ENCODE measurements around the gene CCDC59.
"Not testable (repeated sequence)": the region's sequence is repeated elsewhere in the genome, so short reads cannot be mapped to it uniquely, and the experiment has no call there.

The CCDC59 gene

GRCh38 chr12:82358200-82359114 is at the start of gene CCDC59, which contains the start of gene METTL25:
CCDC59 (minus strand) TSS chr12:82358387; CDS start chr12:82358376, 11 bp downstream.
METTL25 (plus strand) TSS chr12:82358529; CDS start chr12:82358566, 37 bp downstream.
- in situ Hi-C loops (cut with HindIII; ENCODE audit: low sequenced_read_pairs) = no loop called here

DNA sequence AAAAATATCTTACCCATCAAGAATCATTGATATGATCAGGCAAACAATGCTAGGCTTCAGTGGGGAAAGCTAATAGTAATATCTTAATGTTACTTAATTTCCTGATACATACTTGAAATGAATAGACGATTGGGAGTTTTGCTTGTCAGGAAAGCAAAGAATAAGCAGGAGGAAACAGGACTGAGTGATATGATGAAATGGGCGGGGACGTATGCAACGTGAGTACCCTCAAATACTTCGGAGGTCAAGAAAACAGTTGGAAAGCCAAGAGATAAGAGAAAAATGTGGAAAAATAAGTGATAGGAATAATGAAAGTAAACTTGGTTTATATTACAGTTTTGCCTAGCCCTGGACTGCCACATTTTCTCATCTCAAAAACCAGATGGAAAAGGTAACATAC is 49.3 kb upstream of the CCDC59 start:
- in situ Hi-C loops (cut with HindIII; ENCODE audit: low sequenced_read_pairs) = no loop called here

- in situ Hi-C loops (cut with HindIII; ENCODE audit: low sequenced_read_pairs) = no loop called here
These were observed 48.5 kb upstream of the CCDC59 start for GRCh38 chr12:82406651-82407050.

GRCh38 chr12:82400819-82401218 is 42.6 kb upstream of the CCDC59 start:
- in situ Hi-C loops (cut with HindIII; ENCODE audit: low sequenced_read_pairs) = no loop called here

DNA sequence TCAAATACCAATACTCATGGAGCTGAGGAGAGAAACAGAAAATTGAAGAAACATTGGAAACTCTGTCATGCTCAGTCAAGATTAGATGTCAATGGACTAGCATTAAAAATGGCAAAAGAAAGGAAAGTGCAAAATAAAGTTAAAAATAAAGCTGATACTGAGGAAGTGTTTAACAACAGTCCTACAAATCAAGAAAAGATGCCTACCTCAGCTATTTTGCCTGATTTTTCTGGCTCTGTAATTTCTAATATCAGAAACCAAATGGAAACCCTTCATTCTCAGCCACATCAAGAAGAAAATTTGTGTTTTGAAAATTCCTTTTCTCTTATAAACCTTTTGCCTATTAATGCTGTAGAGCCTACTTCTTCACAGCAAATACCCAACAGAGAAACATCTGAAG is 40.7 kb upstream of the CCDC59 start:
- in situ Hi-C loops (cut with HindIII; ENCODE audit: low sequenced_read_pairs) = no loop called here

DNA sequence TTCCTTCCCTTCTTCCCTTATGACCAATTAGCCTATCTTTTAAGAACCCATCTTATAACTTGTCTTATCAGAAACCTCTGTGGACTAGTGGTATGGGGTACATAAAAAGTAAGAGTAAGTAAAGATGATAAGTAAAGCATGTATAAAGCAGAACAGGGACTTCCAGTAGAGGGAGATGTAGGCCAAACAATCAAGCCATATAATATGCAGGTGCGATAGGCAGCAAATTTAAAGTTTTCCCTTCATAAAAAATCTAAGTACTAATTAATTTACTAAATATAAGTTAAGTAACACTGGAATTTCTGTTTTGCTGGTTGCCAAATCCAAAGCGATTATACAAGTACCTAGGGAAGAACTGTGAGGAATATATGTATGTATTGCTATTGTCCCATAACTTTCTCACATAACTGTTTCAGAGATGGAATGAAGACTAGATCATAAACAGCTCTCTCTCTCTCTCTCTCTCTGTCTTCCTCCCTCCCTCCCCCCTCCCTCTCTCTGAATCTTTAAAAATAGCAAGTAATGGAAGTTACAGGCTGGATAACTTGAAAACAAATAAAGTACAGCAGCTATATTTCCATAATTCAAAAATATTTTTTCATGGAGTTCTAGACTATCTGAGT is 25.9 kb upstream of the CCDC59 start:
- in situ Hi-C loops (cut with HindIII; ENCODE audit: low sequenced_read_pairs) = no loop called here

- in situ Hi-C loops (cut with HindIII; ENCODE audit: low sequenced_read_pairs) = no loop called here
These were observed 20.8 kb upstream of the CCDC59 start for GRCh38 chr12:82378997-82379396.

DNA sequence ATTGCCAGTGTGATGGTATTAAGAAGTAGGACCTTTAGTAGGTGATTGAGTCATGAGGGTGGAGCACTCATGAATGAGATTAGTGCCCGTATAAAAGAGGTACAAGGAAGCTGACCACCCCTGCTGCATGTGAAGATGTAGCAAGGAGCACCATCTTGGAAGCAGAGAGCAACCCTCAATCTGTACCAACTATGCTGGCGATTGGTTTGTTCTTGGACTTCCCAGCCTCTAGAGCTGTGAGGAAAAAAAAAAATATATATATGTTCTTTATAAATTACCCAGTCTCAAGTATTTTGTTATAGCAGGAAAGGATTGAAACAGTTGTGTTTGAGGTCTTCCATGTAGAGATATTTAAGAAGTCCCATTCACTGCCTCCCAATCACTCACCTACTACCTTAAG is 17.0 kb upstream of the CCDC59 start:
- in situ Hi-C loops (cut with HindIII; ENCODE audit: low sequenced_read_pairs) = no loop called here

DNA sequence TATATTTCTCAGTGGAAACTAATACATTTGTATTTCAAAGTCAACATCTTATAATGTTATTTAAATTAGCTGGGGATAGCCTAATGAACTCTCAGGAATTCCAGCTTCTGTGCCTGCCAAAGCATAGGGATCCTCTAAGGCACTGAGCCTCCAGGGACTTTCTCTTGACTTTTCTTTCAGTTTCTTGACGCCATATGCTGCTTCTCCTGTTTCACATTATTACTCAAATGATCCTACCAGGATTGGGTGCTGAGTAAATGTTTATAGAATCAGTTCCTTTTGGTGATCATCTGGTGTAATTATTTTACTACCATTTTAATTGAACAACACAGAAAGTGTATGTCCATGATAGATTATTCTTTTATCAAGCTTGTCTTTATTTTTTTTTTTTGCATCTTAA is 8.0 kb upstream of the CCDC59 start:
- in situ Hi-C loops (cut with HindIII; ENCODE audit: low sequenced_read_pairs) = no loop called here

- in situ Hi-C loops (cut with HindIII; ENCODE audit: low sequenced_read_pairs) = no loop called here
These were observed 5.8 kb upstream of the CCDC59 start for GRCh38 chr12:82363990-82364389.

- in situ Hi-C loops (cut with HindIII; ENCODE audit: low sequenced_read_pairs) = no loop called here
These were observed 3.3 kb upstream of the CCDC59 start for GRCh38 chr12:82361461-82361915.

GRCh38 chr12:82360834-82361233 is 2.6 kb upstream of the CCDC59 start:
- in situ Hi-C loops (cut with HindIII; ENCODE audit: low sequenced_read_pairs) = not testable (repeated sequence)

GRCh38 chr12:82359115-82359478 is 910 bp upstream of the CCDC59 start:
- in situ Hi-C loops (cut with HindIII; ENCODE audit: low sequenced_read_pairs) = no loop called here

DNA sequence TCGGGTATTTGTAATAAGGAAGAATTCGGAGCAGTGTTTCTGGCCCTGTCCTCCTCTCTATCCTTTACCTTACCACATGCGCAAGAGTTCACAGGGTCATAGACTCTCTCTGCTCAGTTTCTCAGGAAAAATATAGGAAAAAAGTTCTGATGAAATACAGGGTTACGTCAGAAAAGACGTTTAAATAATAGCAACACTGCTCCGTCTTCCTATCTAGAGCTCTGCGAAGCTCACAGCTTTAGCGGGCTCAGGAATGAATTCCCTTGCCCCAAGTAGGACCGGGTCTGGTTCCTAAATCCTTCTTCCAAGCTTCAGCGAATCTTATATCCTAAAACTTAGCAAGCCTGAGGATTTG is 365 bp downstream of the CCDC59 start:
- in situ Hi-C loops (cut with HindIII; ENCODE audit: low sequenced_read_pairs) = no loop called here

DNA sequence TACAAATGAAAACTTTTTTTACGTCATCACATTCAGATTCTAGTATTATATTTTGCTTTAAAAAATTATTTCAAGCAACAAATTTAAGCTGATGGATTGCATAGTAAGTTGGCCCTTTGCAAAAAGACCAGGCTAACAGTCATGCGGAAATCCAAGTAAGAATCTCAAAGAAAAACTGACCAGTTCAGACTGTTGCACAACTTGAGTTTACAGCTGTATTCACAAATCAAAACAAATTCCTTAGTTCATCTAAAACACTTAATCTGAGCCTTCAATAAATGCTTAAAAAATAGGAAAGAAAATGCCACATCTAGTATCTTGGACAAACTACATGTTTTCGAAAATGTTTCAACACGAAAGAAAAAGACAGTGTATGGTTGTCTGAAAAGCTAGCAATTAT is 847 bp downstream of the CCDC59 start:
- in situ Hi-C loops (cut with HindIII; ENCODE audit: low sequenced_read_pairs) = no loop called here

DNA sequence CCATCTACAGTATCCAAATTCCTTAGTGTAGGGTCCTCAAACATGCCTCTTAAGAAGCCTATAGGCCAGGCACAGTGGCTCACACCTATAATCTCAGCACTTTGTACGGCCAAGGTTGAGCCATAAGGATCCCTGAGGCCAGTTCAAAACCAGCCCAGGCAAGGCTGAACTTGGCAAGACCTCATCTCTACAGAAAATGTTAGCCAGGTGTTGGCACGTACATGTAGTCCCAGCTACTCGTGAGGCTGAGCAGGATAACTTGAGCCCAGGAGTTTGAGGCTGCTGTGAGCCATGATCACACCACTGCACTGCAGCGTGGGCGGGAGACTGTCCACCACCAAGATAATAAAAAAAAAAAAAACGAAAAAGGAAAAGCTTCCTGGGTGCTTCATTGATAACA is 6.8 kb downstream of the CCDC59 start:
- in situ Hi-C loops (cut with HindIII; ENCODE audit: low sequenced_read_pairs) = no loop called here

DNA sequence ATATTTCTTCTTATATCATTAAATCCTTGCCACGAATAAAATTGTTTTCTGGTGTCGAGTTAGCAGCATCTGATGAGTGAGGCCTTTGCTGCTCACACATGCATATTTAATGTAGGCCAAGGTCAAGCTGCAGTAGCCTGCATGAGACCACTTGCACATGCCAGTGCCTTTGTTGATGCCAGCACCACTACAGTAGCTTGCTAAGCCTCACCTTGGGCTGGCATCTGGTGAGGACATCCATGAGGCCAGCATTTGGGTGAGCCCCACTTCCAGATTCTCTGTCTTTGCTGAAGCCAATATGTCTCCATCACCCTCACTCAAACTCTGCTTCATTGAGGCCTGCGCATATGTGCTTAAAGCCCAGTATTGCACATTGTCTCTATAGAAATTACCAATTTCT is 8.0 kb downstream of the CCDC59 start:
- in situ Hi-C loops (cut with HindIII; ENCODE audit: low sequenced_read_pairs) = no loop called here

DNA sequence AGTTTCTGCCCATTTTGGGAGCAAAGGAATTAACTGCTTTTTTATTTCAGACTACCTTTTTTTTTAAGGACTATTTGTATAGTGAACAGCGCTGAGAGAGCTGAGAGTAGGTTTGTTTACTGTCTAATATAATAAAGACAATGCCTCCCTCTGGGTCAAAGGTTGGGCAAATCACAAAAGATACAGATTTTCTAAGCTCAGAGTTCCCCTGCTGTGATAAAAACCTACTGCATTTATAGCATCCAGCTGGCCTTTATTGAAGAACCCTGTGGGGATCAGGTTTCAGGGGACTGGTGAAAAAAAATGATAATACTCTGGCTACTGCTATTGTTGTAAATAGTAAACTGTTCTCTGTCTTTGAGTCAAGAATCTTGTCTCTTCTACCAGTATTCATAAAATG is 28.7 kb downstream of the CCDC59 start:
- in situ Hi-C loops (cut with HindIII; ENCODE audit: low sequenced_read_pairs) = no loop called here

DNA sequence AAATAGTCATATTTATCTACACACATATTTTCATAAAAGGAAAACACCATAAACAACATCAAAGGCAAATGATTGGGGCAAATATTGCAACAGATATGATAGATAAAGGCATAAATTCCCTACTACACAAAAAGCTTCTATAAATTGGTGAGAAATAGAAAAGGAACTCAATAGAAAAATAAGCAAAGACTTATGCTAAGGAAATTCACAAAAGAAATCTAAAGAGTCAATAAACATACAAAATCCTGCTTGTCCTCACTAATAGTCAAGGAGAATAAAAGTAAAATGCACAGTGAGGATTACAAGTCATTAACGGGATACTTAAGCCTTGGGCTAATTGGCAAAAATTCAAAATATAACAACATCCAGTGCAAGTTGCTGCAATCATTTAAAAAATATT is 30.3 kb downstream of the CCDC59 start:
- in situ Hi-C loops (cut with HindIII; ENCODE audit: low sequenced_read_pairs) = no loop called here

DNA sequence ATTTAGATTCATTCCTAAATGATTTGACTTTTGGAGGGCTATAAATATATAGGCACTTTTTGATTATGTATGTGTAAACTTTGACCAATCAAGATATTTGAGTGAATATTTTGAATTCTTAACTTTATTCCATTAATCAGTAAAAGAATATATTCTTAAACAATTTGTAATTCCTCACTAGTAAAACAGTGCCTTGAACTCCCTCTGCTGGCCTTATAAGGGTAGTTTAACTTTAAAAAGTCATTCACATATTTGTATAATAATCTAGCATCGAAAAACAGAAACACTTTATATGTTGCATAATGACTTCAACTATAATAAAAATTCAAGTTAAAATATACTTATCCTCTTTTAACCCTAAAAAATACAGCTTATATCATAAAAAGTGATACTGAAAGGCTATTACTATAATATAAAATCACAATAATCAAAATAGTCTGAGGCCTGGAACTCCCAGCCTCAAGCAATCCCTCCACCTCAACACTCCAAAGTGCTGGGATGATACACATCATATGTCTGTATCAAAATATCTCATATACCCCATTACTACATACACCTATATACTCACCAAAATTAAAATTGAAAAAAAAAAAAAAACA is 31.2 kb downstream of the CCDC59 start:
- in situ Hi-C loops (cut with HindIII; ENCODE audit: low sequenced_read_pairs) = no loop called here

DNA sequence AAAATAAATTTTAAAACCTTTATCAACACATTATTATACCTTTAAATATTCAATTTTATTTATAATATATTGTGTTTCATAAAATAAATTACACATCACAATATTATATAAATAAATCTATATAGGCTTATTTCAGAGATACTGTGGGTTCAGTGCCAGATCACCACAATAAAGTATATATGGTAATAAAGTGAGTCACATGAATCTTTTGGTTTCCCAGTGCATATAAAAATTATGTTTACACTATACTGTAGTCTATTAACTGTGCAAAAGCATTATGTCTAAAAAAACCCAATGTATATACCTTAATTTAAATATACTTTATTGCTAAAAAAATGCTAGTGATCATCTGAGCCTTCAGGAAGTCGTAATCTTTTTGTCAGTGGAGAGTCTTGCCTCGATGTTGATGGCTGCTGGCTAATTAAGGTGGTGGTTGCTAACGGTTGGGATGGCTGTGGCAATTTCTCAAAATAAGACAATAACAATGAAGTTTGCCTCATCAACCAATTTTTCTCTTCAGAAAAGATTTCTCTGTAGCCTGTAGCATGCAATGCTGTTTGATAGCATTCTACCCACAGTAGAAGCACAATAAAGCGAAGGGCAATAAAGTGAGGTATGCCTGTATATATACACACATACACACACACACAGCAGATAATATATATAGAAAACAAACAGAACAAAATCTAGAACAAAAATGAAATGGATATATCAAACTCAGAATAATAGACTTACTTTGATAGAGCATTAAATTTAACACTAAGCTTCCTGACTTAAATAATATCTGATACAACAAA is 32.4 kb downstream of the CCDC59 start:
- in situ Hi-C loops (cut with HindIII; ENCODE audit: low sequenced_read_pairs) = no loop called here

All from endothelial cell of hepatic sinusoid (primary cell).